GM23338 (cell line): ENCODE data around the gene KCNJ2. TPM values are rescaled to one million over a fixed set of nuclear protein-coding genes. Genes with fewer than 3 reads are reported as not detected.

ENCODE experiments used
- ATAC-seq: fragments of 200-7000 bp; cut with Tn5 transposase; 3 replicates; pipeline ENCODE4 v1.9.1; 2020
- DNase-seq: peaks from one replicate; pipeline ENCODE4 v3.0.0-alpha.2; 2015; ENCODE audit warnings: low spot score
- H2AFZ ChIP-seq: fragments of 200-600 bp; sonication (generic); 2 replicates; pipeline ENCODE4 v1.8.0; 2016; ENCODE audit warnings: antibody characterized with exemption, mild to moderate bottlenecking, moderate library complexity
- H3F3A ChIP-seq: fragments of 200-600 bp; sonication (generic); replicated peaks from 2 replicates; pipeline ENCODE4 v1.8.0; 2017; ENCODE audit warnings: antibody characterized with exemption, mixed run types, low read depth
- H3K27ac ChIP-seq: fragments of 200-600 bp; sonication (generic); 2 replicates; pipeline ENCODE4 v1.6.1; 2016; ENCODE audit warnings: low read depth
- H3K27me3 ChIP-seq: fragments of 200-600 bp; sonication (generic); 2 replicates; pipeline ENCODE4 v1.8.0; 2016; ENCODE audit warnings: mild to moderate bottlenecking, mixed run types, moderate library complexity; ENCODE audit not compliant: insufficient read depth
- H3K36me3 ChIP-seq: fragments of 200-600 bp; sonication (generic); 2 replicates; pipeline ENCODE4 v1.8.0; 2016; ENCODE audit warnings: mild to moderate bottlenecking; ENCODE audit not compliant: insufficient read depth
- H3K4me1 ChIP-seq: fragments of 200-600 bp; sonication (generic); 2 replicates; pipeline ENCODE4 v1.8.0; 2016; ENCODE audit warnings: mild to moderate bottlenecking, moderate library complexity; ENCODE audit not compliant: insufficient read depth
- H3K4me2 ChIP-seq: fragments of 200-600 bp; sonication (generic); 2 replicates; pipeline ENCODE4 v1.7.1; 2017; ENCODE audit warnings: mixed run types
- H3K4me3 ChIP-seq: fragments of 200-600 bp; sonication (generic); 2 replicates; pipeline ENCODE4 v1.6.1; 2016; ENCODE audit warnings: mixed run types
- H3K79me2 ChIP-seq: fragments of 200-600 bp; sonication (generic); replicated peaks from 2 replicates; pipeline ENCODE4 v1.8.0; 2017; ENCODE audit warnings: mild to moderate bottlenecking; ENCODE audit not compliant: insufficient read depth
- H3K9me2 ChIP-seq: fragments of 200-600 bp; sonication (generic); 2 replicates; pipeline ENCODE4 v1.8.0; 2017; ENCODE audit not compliant: insufficient read depth
- H4K20me1 ChIP-seq: fragments of 200-600 bp; sonication (generic); replicated peaks from 2 replicates; pipeline ENCODE4 v1.8.0; 2017; ENCODE audit warnings: mild to moderate bottlenecking; ENCODE audit not compliant: insufficient read depth
- H3K27ac Mint-ChIP-seq: 2 replicates; pipeline ENCODE4 v1.8.0; 2020; ENCODE audit warnings: inconsistent platforms, mild to moderate bottlenecking, moderate library complexity, mixed read lengths
- H3K27me3 Mint-ChIP-seq: 3 replicates; pipeline ENCODE4 v1.8.0; 2022; ENCODE audit warnings: low read depth, mild to moderate bottlenecking, moderate library complexity, mixed read lengths, inconsistent platforms; ENCODE audit not compliant: insufficient read depth, poor library complexity
- H3K36me3 Mint-ChIP-seq: 3 replicates; pipeline ENCODE4 v1.8.0; 2021; ENCODE audit warnings: low read depth, mild to moderate bottlenecking, inconsistent platforms, moderate library complexity, mixed read lengths
- H3K4me1 Mint-ChIP-seq: 3 replicates; pipeline ENCODE4 v1.8.0; 2020; ENCODE audit warnings: mild to moderate bottlenecking, inconsistent platforms, mixed read lengths
- H3K4me3 Mint-ChIP-seq: 3 replicates; pipeline ENCODE4 v1.8.0; 2021; ENCODE audit warnings: moderate library complexity, mild to moderate bottlenecking, inconsistent platforms, mixed read lengths
- H3K9me3 Mint-ChIP-seq: 3 replicates; pipeline ENCODE4 v1.8.0; 2020; ENCODE audit warnings: moderate library complexity, mild to moderate bottlenecking, inconsistent platforms, mixed read lengths
- CREB1 ChIP-seq: fragments of 250-450 bp; sonication (Bioruptor Pico); IDR thresholded peaks from 2 replicates; pipeline ENCODE4 v1.5.0; 2020; ENCODE audit warnings: low read depth, mild to moderate bottlenecking, moderate library complexity
- CTCF ChIP-seq, 2 experiments: fragments of 200-600 bp in 1 of 2; sonication (generic) in 1 of 2; conservative IDR thresholded peaks; 2 replicates each; pipeline versions ENCODE4 v1.5.1 to v1.6.1; 2016 to 2017; ENCODE audit warnings: antibody characterized with exemption in 2 of 2, low read depth in 2 of 2, mild to moderate bottlenecking in 2 of 2, moderate library complexity in 1 of 2
- ETS1 ChIP-seq: IDR thresholded peaks from 2 replicates; pipeline ENCODE4 v1.6.1; 2016; ENCODE audit warnings: antibody characterized with exemption
- EZH2 ChIP-seq: fragments of 200-600 bp; sonication (generic); IDR thresholded peaks from one replicate; pipeline ENCODE4 v1.8.0; 2017; ENCODE audit warnings: antibody characterized with exemption, mild to moderate bottlenecking, low read depth; ENCODE audit not compliant: unreplicated experiment
- EZH2phosphoT487 ChIP-seq: fragments of 200-600 bp; sonication (generic); IDR thresholded peaks from one replicate; pipeline ENCODE4 v1.8.1; 2018; ENCODE audit warnings: antibody characterized with exemption; ENCODE audit not compliant: unreplicated experiment
- NANOG ChIP-seq: IDR thresholded peaks from 2 replicates; pipeline ENCODE4 v1.6.1; 2016; ENCODE audit warnings: antibody characterized with exemption, borderline replicate concordance
- POLR2AphosphoS5 ChIP-seq: IDR thresholded peaks from 2 replicates; pipeline ENCODE4 v1.6.1; 2016; ENCODE audit warnings: antibody characterized with exemption, low read depth
- REST ChIP-seq: IDR thresholded peaks from one replicate; pipeline ENCODE4 v1.6.1; 2018; ENCODE audit warnings: antibody characterized with exemption; ENCODE audit not compliant: unreplicated experiment
- STAT1 ChIP-seq: IDR thresholded peaks from one replicate; pipeline ENCODE4 v1.6.1; 2016; ENCODE audit warnings: antibody characterized with exemption; ENCODE audit not compliant: unreplicated experiment
- ZNF114 ChIP-seq: fragments of 250-450 bp; sonication (Bioruptor Pico); IDR thresholded peaks from 2 replicates; pipeline ENCODE4 v1.5.0; 2020; ENCODE audit warnings: mild to moderate bottlenecking, moderate library complexity
- ZNF331 ChIP-seq: fragments of 250-450 bp; sonication (Bioruptor Pico); IDR thresholded peaks from 2 replicates; pipeline ENCODE4 v1.5.0; 2020; ENCODE audit warnings: low read depth, mild to moderate bottlenecking, moderate library complexity
- ZNF462 ChIP-seq: fragments of 250-450 bp; sonication (Bioruptor Pico); IDR thresholded peaks from 2 replicates; pipeline ENCODE4 v1.5.0; 2020; ENCODE audit warnings: mild to moderate bottlenecking, moderate library complexity
- polyA plus RNA-seq: library from polyadenylated mRNA; unstranded; fragments of >200 nt; fragmentation: Nextera tagmentation; extraction: Ambion mirVana; gene quantifications from 2 replicates; pipeline ENCODE4 v1.2.1, GENCODE V29; 2016
- total RNA-seq: library from RNA; depleted of rRNA; stranded (reverse); fragments of >200 nt; shearing (Covaris generic); gene quantifications from 2 replicates; pipeline ENCODE4 v1.2.3, GENCODE V29; 2014

Gene KCNJ2
- total and polyA plus RNA-seq, 2 experiments from 2014 or later, result 2.1 to 4.4 TPM

DNA sequence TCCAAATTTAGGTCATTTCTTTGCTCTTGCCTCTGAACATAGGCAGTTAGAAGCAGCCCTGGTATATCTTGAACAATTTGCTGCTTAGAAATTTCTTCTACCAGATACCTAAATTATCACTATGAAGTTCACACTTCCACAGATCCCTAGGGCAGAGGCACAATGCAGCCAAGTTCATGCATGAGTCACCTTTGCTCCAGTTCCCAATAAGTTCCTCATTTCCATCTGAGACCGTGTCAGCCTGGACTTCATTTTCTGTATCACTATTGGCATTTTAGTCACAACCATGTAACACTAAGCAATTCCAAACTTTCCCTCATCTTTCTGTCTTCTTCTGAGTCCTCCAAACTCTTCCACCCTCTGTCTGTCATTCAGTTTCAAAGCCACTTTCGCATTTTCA is 49.3 kb upstream of the KCNJ2 start (continued):
- TF ChIP-seq REST (no peak), ZNF114 (CRISPR knock-in tag) (no peak), ETS1 (no peak), ZNF331 (CRISPR knock-in tag) (no peak), EZH2 (no peak), STAT1 (no peak), CREB1 (CRISPR knock-in tag) (no peak), POLR2AphosphoS5 (no peak), EZH2phosphoT487 (no peak)

DNA sequence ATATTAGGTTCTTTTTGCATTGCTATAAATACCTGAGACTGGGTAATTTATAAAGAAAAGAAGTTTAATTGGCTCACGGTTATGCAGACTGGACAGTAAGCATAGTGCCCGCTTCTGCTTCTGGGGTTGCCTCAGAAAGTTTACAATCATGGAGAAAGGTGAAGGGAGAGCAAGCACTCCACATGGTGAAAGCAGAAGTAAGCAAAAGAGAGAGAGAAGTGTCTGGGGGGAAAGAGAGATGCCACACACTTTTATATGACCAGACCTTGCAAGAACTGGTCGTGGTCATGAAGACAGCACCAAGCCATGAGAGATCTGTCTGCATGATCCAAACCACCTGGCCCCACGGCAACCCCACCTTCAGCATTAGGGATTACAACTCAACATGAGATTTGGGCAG is 48.9 kb upstream of the KCNJ2 start:
- Histone ChIP-seq H3K79me2 (no peaks in the 10 kb centered on the region), H3K4me3 (no peak overlapping the region), H3F3A (no peaks in the 10 kb centered on the region), H3K9me2 (no peaks in the 10 kb centered on the region), H3K4me2 (no peak overlapping the region), H3K27me3 (no peaks in the 10 kb centered on the region), H3K4me1 (no peaks in the 10 kb centered on the region), H3K36me3 (no peaks in the 10 kb centered on the region), H2AFZ (no peak overlapping the region), H3K27ac (no peak overlapping the region), H4K20me1 (no peaks in the 10 kb centered on the region)
- H3K36me3 Mint-ChIP-seq, result peaks cover 20% of the 10 kb centered on the region
- H3K27ac Mint-ChIP-seq, result no peak overlapping the region
- H3K4me3 Mint-ChIP-seq, result no peak overlapping the region
- DNase-seq (no peak), ATAC-seq (no peak)
- H3K4me1 Mint-ChIP-seq, result peaks cover 6% of the 10 kb centered on the region; the same call in 1 of the 3 replicates
- peaks cover 16% of the 10 kb centered on the region; the same call in 2 of the 3 replicates for H3K9me3 Mint-ChIP-seq
- peaks cover 2% of the 10 kb centered on the region for H3K27me3 Mint-ChIP-seq
- TF ChIP-seq ZNF462 (CRISPR knock-in tag) (no peak), CTCF (conservative IDR thresholded peaks at IDR 0.05; ENCODE audit: low read depth in 2 of 2) (no peak), NANOG (no peak), ZNF331 (CRISPR knock-in tag) (no peak), EZH2 (no peak)
